Measurements from ENCODE around the gene SLCO3A1. TPM values are rescaled to one million over a fixed set of nuclear protein-coding genes. Genes with fewer than 3 reads are reported as not detected.

The SLCO3A1 gene
- total RNA-seq, 4 donors from 2014 or later, result 4.4 to 66.2 (median 5.1) TPM

- H3K4me3 ChIP-seq, result no peak overlapping the region
- H3K4me1 ChIP-seq, result peaks cover 0 to 6% (median 0%) of the 10 kb centered on the region in 4 donors
- no peak for TF ChIP-seq EP300 (IDR thresholded peaks at IDR 0.05; ENCODE audit: low read depth)
- no peak for TF ChIP-seq POLR2A (IDR thresholded peaks at IDR 0.05)
- no peak for TF ChIP-seq POLR2AphosphoS5 (IDR thresholded peaks at IDR 0.05)
- no peak for TF ChIP-seq CTCF (IDR thresholded peaks at IDR 0.05)
- H3K9me3 ChIP-seq, result no peaks in the 10 kb centered on the region
- DNase-seq, result no peak
- H3K27ac ChIP-seq, result no peak overlapping the region
- H3K36me3 ChIP-seq, result no peaks in the 10 kb centered on the region
- in situ Hi-C loops (cut with MboI; ENCODE audit: low pct_ligation_motif_present in 1 of 4, low pct_unique_long_range_greater_than_20kb in 1 of 4, low sequenced_read_pairs in 3 of 4) (no loop called here), intact Hi-C loops (cut with DNase I; ENCODE audit: low total_unique reads) (no loop called here)
- 78 to 93% methylated on average over 2 to 14 of the region's 14 CpGs for WGBS, 2 donors (ENCODE audit: low coverage in 1 of 2)
- no peaks in the 10 kb centered on the region for H3K27me3 ChIP-seq
Measured at GRCh38 chr15:92011611-92012367, 158.3 kb downstream of the SLCO3A1 start.

GRCh38 chr15:92012368-92012629, 158.8 kb downstream of the SLCO3A1 start:
- WGBS, 2 donors (ENCODE audit: low coverage in 1 of 2), result 81% methylated on average over 1 of the region's 1 CpG; no CpG with 5 or more reads in 1 of the 2 donors
- no peak for TF ChIP-seq EP300 (IDR thresholded peaks at IDR 0.05; ENCODE audit: low read depth)
- TF ChIP-seq POLR2A (IDR thresholded peaks at IDR 0.05), result no peak
- no peak for TF ChIP-seq CTCF (IDR thresholded peaks at IDR 0.05)
- TF ChIP-seq POLR2AphosphoS5 (IDR thresholded peaks at IDR 0.05), result no peak
- no peak for DNase-seq
- H3K27me3 ChIP-seq, result no peaks in the 10 kb centered on the region
- no peaks in the 10 kb centered on the region for H3K9me3 ChIP-seq
- H3K36me3 ChIP-seq, result no peaks in the 10 kb centered on the region
- H3K4me1 ChIP-seq, result peaks cover 0 to 6% (median 0%) of the 10 kb centered on the region in 4 donors
- intact Hi-C loops (cut with DNase I; ENCODE audit: low total_unique reads) (no loop called here), in situ Hi-C loops (cut with MboI; ENCODE audit: low pct_ligation_motif_present in 1 of 4, low pct_unique_long_range_greater_than_20kb in 1 of 4, low sequenced_read_pairs in 3 of 4) (no loop called here)
- no peak overlapping the region for H3K27ac ChIP-seq
- H3K4me3 ChIP-seq, result no peak overlapping the region

GRCh38 chr15:92012881-92013280, 159.4 kb downstream of the SLCO3A1 start:
- Histone ChIP-seq H3K27ac (no peak overlapping the region), H3K27me3 (no peaks in the 10 kb centered on the region), H3K9me3 (no peaks in the 10 kb centered on the region), H3K36me3 (no peaks in the 10 kb centered on the region), H3K4me1 (peaks cover 0 to 6% (median 0%) of the 10 kb centered on the region in 4 donors), H3K4me3 (no peak overlapping the region)
- intact Hi-C loops (cut with DNase I; ENCODE audit: low total_unique reads) (no loop called here), in situ Hi-C loops (cut with MboI; ENCODE audit: low pct_ligation_motif_present in 1 of 4, low pct_unique_long_range_greater_than_20kb in 1 of 4, low sequenced_read_pairs in 3 of 4) (no loop called here)
- 91 to 100% methylated on average over 1 to 6 of the region's 6 CpGs for WGBS, 2 donors (ENCODE audit: low coverage in 1 of 2)
- no peak for DNase-seq
- no peak for TF ChIP-seq POLR2A (IDR thresholded peaks at IDR 0.05)
- TF ChIP-seq EP300 (IDR thresholded peaks at IDR 0.05; ENCODE audit: low read depth), result no peak
- no peak for TF ChIP-seq POLR2AphosphoS5 (IDR thresholded peaks at IDR 0.05)
- no peak for TF ChIP-seq CTCF (IDR thresholded peaks at IDR 0.05)

GRCh38 chr15:92014281-92015030, 160.9 kb downstream of the SLCO3A1 start:
- 60 to 72% methylated on average over 2 to 6 of the region's 6 CpGs for WGBS, 2 donors (ENCODE audit: low coverage in 1 of 2)
- H3K36me3 ChIP-seq, result no peaks in the 10 kb centered on the region
- intact Hi-C loops (cut with DNase I; ENCODE audit: low total_unique reads), result no loop called here
- no peaks in the 10 kb centered on the region for H3K27me3 ChIP-seq
- in situ Hi-C loops (cut with MboI; ENCODE audit: low pct_ligation_motif_present in 1 of 4, low pct_unique_long_range_greater_than_20kb in 1 of 4, low sequenced_read_pairs in 3 of 4), result no loop called here
- no peaks in the 10 kb centered on the region for H3K9me3 ChIP-seq
- H3K4me3 ChIP-seq, result no peak overlapping the region
- TF ChIP-seq EP300 (IDR thresholded peaks at IDR 0.05; ENCODE audit: low read depth) (no peak), CTCF (IDR thresholded peaks at IDR 0.05) (no peak), POLR2A (IDR thresholded peaks at IDR 0.05) (no peak), POLR2AphosphoS5 (IDR thresholded peaks at IDR 0.05) (no peak)
- DNase-seq, result no peak
- no peak overlapping the region for H3K27ac ChIP-seq
- H3K4me1 ChIP-seq, result no peaks in the 10 kb centered on the region

Data from transverse colon (tissue), 4 donors.